GM23248 (cell line): ENCODE measurements around the gene LDLRAD4. TPM values are rescaled to one million over a fixed set of nuclear protein-coding genes. Genes with fewer than 3 reads are reported as not detected.

Experiments
- DNase-seq: peaks from one replicate; pipeline ENCODE4 v3.0.0-alpha.2; 2015
- H2AFZ ChIP-seq: fragments of 200-600 bp; sonication (generic); 2 replicates; pipeline ENCODE4 v1.6.1; 2016; ENCODE audit warnings: antibody characterized with exemption
- H3F3A ChIP-seq: fragments of 200-600 bp; sonication (generic); 2 replicates; pipeline ENCODE4 v1.6.1; 2016; ENCODE audit warnings: mild to moderate bottlenecking, antibody characterized with exemption, mixed run types; ENCODE audit not compliant: insufficient read depth
- H3K27ac ChIP-seq: fragments of 200-600 bp; sonication (generic); 2 replicates; pipeline ENCODE4 v1.5.1; 2016; ENCODE audit warnings: mild to moderate bottlenecking
- H3K27me3 ChIP-seq: fragments of 200-600 bp; sonication (generic); replicated peaks from 2 replicates; pipeline ENCODE4 v1.6.1; 2016; ENCODE audit warnings: mild to moderate bottlenecking; ENCODE audit not compliant: insufficient read depth
- H3K36me3 ChIP-seq: fragments of 200-600 bp; sonication (generic); 2 replicates; pipeline ENCODE4 v1.6.1; 2016; ENCODE audit warnings: low read depth, mild to moderate bottlenecking
- H3K4me1 ChIP-seq: fragments of 200-600 bp; sonication (generic); 2 replicates; pipeline ENCODE4 v1.6.1; 2016; ENCODE audit warnings: mild to moderate bottlenecking; ENCODE audit not compliant: insufficient read depth
- H3K4me2 ChIP-seq: fragments of 200-600 bp; sonication (generic); one replicate; pipeline ENCODE4 v1.6.1; 2016; ENCODE audit warnings: mild to moderate bottlenecking; ENCODE audit not compliant: unreplicated experiment
- H3K4me3 ChIP-seq: fragments of 200-600 bp; sonication (generic); 2 replicates; pipeline ENCODE4 v1.5.1; 2016; ENCODE audit warnings: mild to moderate bottlenecking
- H3K79me2 ChIP-seq: fragments of 200-600 bp; sonication (generic); 2 replicates; pipeline ENCODE4 v1.6.1; 2016; ENCODE audit warnings: mild to moderate bottlenecking; ENCODE audit not compliant: insufficient read depth
- H3K9ac ChIP-seq: fragments of 200-600 bp; sonication (generic); 2 replicates; pipeline ENCODE4 v1.6.1; 2016; ENCODE audit warnings: mild to moderate bottlenecking
- H3K9me2 ChIP-seq: fragments of 200-600 bp; sonication (generic); 2 replicates; pipeline ENCODE4 v1.6.1; 2016; ENCODE audit warnings: mixed run types, mild to moderate bottlenecking, moderate library complexity; ENCODE audit not compliant: insufficient read depth
- H3K9me3 ChIP-seq: fragments of 200-600 bp; sonication (generic); one replicate; pipeline ENCODE4 v1.6.1; 2017; ENCODE audit warnings: low read depth
- H4K20me1 ChIP-seq: fragments of 200-600 bp; sonication (generic); 2 replicates; pipeline ENCODE4 v1.6.0; 2016; ENCODE audit not compliant: insufficient read depth
- EZH2 ChIP-seq: fragments of 200-600 bp; sonication (generic); IDR thresholded peaks from 2 replicates; pipeline ENCODE4 v1.6.1; 2018; ENCODE audit warnings: antibody characterized with exemption, mild to moderate bottlenecking; ENCODE audit not compliant: insufficient read depth, poor library complexity, severe bottlenecking
- EZH2phosphoT487 ChIP-seq: fragments of 200-600 bp; sonication (generic); IDR thresholded peaks from 2 replicates; pipeline ENCODE4 v1.6.1; 2018; ENCODE audit warnings: antibody characterized with exemption, moderate library complexity, mild to moderate bottlenecking, low read depth; ENCODE audit not compliant: insufficient read depth
- WGBS, 2 experiments: methylation state at CpG; one replicate each; pipeline ENCODE4 v1.1.6; 2015 to 2017; ENCODE audit warnings: low lambda C conversion rate in 2 of 2, low coverage in 1 of 2; ENCODE audit errors: missing lambda C conversion rate in 2 of 2; 5-methylcytosine and 5-hydroxymethylcytosine counted together
- in situ Hi-C: fragments of 300-500 bp; cut with MboI; formaldehyde crosslinking; loops from 2 replicates; pipeline ENCODE4 v1.15.0; 2020
- polyA plus RNA-seq: library from polyadenylated mRNA; unstranded; fragments of >200 nt; fragmentation: Nextera tagmentation; extraction: Ambion mirVana; gene quantifications from 2 replicates; pipeline ENCODE4 v1.2.1, GENCODE V29; 2016
- total RNA-seq: library from RNA; depleted of rRNA; stranded (reverse); fragments of >200 nt; shearing (Covaris generic); gene quantifications from 2 replicates; pipeline ENCODE4 v1.2.3, GENCODE V29; 2014

Gene LDLRAD4
- total and polyA plus RNA-seq, 2 experiments from 2014 or later, result not detected

GRCh38 chr18:13394801-13395200, 176.2 kb downstream of the LDLRAD4 start:
- 51 to 52% methylated on average over 3 of the region's 3 CpGs for WGBS, 2 experiments

GRCh38 chr18:13395577-13395976, 177.0 kb downstream of the LDLRAD4 start:
- Histone ChIP-seq H3K9me3 (no peaks in the 10 kb centered on the region), H2AFZ (no peak overlapping the region), H3F3A (no peaks in the 10 kb centered on the region), H3K27ac (no peak overlapping the region), H3K9ac (no peak overlapping the region), H3K79me2 (no peaks in the 10 kb centered on the region), H3K4me2 (no peak overlapping the region), H3K27me3 (peaks cover 20% of the 10 kb centered on the region), H4K20me1 (no peaks in the 10 kb centered on the region), H3K36me3 (no peaks in the 10 kb centered on the region), H3K4me1 (no peaks in the 10 kb centered on the region), H3K9me2 (no peaks in the 10 kb centered on the region), H3K4me3 (no peak overlapping the region)
- in situ Hi-C loops, result no loop called here
- no peak for TF ChIP-seq EZH2
- no peak for TF ChIP-seq EZH2phosphoT487
- WGBS, 2 experiments, result 58 to 87% methylated on average over 3 to 22 of the region's 22 CpGs
- no peak for DNase-seq

More at GRCh38 chr18:13394801-13395200, 176.2 kb downstream of the LDLRAD4 start:
- H3K9me3 ChIP-seq, result no peaks in the 10 kb centered on the region
- TF ChIP-seq EZH2 (no peak), EZH2phosphoT487 (no peak)
- peaks cover 20% of the 10 kb centered on the region for H3K27me3 ChIP-seq
- no peaks in the 10 kb centered on the region for H3K36me3 ChIP-seq
- H3K79me2 ChIP-seq, result no peaks in the 10 kb centered on the region
- DNase-seq, result no peak
- no peaks in the 10 kb centered on the region for H4K20me1 ChIP-seq
- no peak overlapping the region for H3K4me2 ChIP-seq
- H3K4me3 ChIP-seq, result no peak overlapping the region
- in situ Hi-C loops, result no loop called here
- no peaks in the 10 kb centered on the region for H3F3A ChIP-seq
- H3K9ac ChIP-seq, result no peak overlapping the region
- no peaks in the 10 kb centered on the region for H3K9me2 ChIP-seq
- H3K4me1 ChIP-seq, result no peaks in the 10 kb centered on the region
- H2AFZ ChIP-seq, result no peak overlapping the region
- no peak overlapping the region for H3K27ac ChIP-seq

- Histone ChIP-seq H3K9me2 (no peaks in the 10 kb centered on the region), H3K9me3 (no peaks in the 10 kb centered on the region), H3F3A (no peaks in the 10 kb centered on the region), H3K9ac (no peak overlapping the region), H3K4me2 (no peak overlapping the region), H3K36me3 (no peaks in the 10 kb centered on the region), H3K27ac (no peak overlapping the region), H3K4me3 (no peak overlapping the region), H2AFZ (no peak overlapping the region), H3K79me2 (no peaks in the 10 kb centered on the region), H3K4me1 (no peaks in the 10 kb centered on the region), H4K20me1 (no peaks in the 10 kb centered on the region), H3K27me3 (peaks cover 10% of the 10 kb centered on the region)
- in situ Hi-C loops, result no loop called here
- TF ChIP-seq EZH2, result no peak
- TF ChIP-seq EZH2phosphoT487, result no peak
- no peak for DNase-seq
- WGBS, 2 experiments, result 65% methylated on average over 16 of the region's 16 CpGs
Measured at GRCh38 chr18:13397504-13398163, 179.1 kb downstream of the LDLRAD4 start.

- Histone ChIP-seq H4K20me1 (no peaks in the 10 kb centered on the region), H3K79me2 (no peaks in the 10 kb centered on the region), H3K4me1 (no peaks in the 10 kb centered on the region), H3F3A (no peaks in the 10 kb centered on the region), H3K27me3 (peaks cover 8% of the 10 kb centered on the region), H3K4me2 (no peak overlapping the region), H3K9me3 (no peaks in the 10 kb centered on the region), H3K9ac (no peak overlapping the region), H3K36me3 (no peaks in the 10 kb centered on the region), H3K9me2 (no peaks in the 10 kb centered on the region), H3K4me3 (no peak overlapping the region), H3K27ac (no peak overlapping the region), H2AFZ (no peak overlapping the region)
- no peak for DNase-seq
- WGBS, 2 experiments, result 57 to 62% methylated on average over 11 of the region's 11 CpGs
- in situ Hi-C loops, result no loop called here
- TF ChIP-seq EZH2phosphoT487 (no peak), EZH2 (no peak)
Measured at GRCh38 chr18:13398631-13399030, 180.1 kb downstream of the LDLRAD4 start.
